Neural progenitor cell (in vitro differentiated cells): ENCODE measurements around the gene INO80E. TPM values are rescaled to one million over a fixed set of nuclear protein-coding genes. Genes with fewer than 3 reads are reported as not detected.

Source experiments
- DNase-seq: peaks from one replicate; pipeline ENCODE4 v3.0.0-alpha.2; 2016; ENCODE audit warnings: low spot score
- H2AFZ ChIP-seq: fragments of 200-600 bp; sonication (generic); replicated peaks from 2 replicates; pipeline ENCODE4 v1.6.1; 2016; ENCODE audit warnings: antibody characterized with exemption
- H3F3A ChIP-seq: fragments of 200-600 bp; sonication (generic); 2 replicates; pipeline ENCODE4 v1.6.1; 2016; ENCODE audit warnings: antibody characterized with exemption, low read depth
- H3K27ac ChIP-seq: fragments of 200-600 bp; sonication (generic); 2 replicates; pipeline ENCODE4 v1.5.1; 2016; ENCODE audit warnings: mild to moderate bottlenecking
- H3K27me3 ChIP-seq: fragments of 200-600 bp; sonication (generic); 2 replicates; pipeline ENCODE4 v1.6.1; 2016; ENCODE audit warnings: mild to moderate bottlenecking, moderate library complexity
- H3K36me3 ChIP-seq: fragments of 200-600 bp; sonication (generic); 2 replicates; pipeline ENCODE4 v1.5.1; 2016
- H3K4me1 ChIP-seq: fragments of 200-600 bp; sonication (generic); 2 replicates; pipeline ENCODE4 v1.6.1; 2016; ENCODE audit warnings: mixed run types
- H3K4me2 ChIP-seq: fragments of 200-600 bp; sonication (generic); 2 replicates; pipeline ENCODE4 v1.6.1; 2016
- H3K4me3 ChIP-seq: fragments of 200-600 bp; sonication (generic); 2 replicates; pipeline ENCODE4 v1.5.1; 2016
- H3K79me2 ChIP-seq: fragments of 200-600 bp; sonication (generic); 2 replicates; pipeline ENCODE4 v1.6.1; 2016; ENCODE audit warnings: low read depth
- H3K9ac ChIP-seq: fragments of 200-600 bp; sonication (generic); 2 replicates; pipeline ENCODE4 v1.6.1; 2016
- H3K9me3 ChIP-seq: fragments of 200-600 bp; sonication (generic); 2 replicates; pipeline ENCODE4 v1.5.1; 2016; ENCODE audit warnings: low read depth
- H4K20me1 ChIP-seq: fragments of 200-600 bp; sonication (generic); 2 replicates; pipeline ENCODE4 v1.6.1; 2016; ENCODE audit warnings: low read depth
- H3K27ac Mint-ChIP-seq: 3 replicates; pipeline ENCODE4 v1.8.0; 2021; ENCODE audit warnings: mixed read lengths
- H3K27me3 Mint-ChIP-seq: 2 replicates; pipeline ENCODE4 v1.8.0; 2022; ENCODE audit warnings: low read depth, mild to moderate bottlenecking, inconsistent platforms, moderate library complexity, mixed read lengths; ENCODE audit not compliant: insufficient read depth
- H3K36me3 Mint-ChIP-seq: 3 replicates; pipeline ENCODE4 v1.8.0; 2021; ENCODE audit warnings: mixed read lengths
- H3K4me1 Mint-ChIP-seq: 3 replicates; pipeline ENCODE4 v1.8.0; 2021; ENCODE audit warnings: mixed read lengths
- H3K4me3 Mint-ChIP-seq: 3 replicates; pipeline ENCODE4 v1.8.0; 2021; ENCODE audit warnings: mild to moderate bottlenecking, moderate library complexity, mixed read lengths
- H3K9me3 Mint-ChIP-seq: 3 replicates; pipeline ENCODE4 v1.8.0; 2020; ENCODE audit warnings: mixed read lengths
- EZH2 ChIP-seq: fragments of 200-600 bp; sonication (generic); IDR thresholded peaks from 2 replicates; pipeline ENCODE4 v1.6.1; 2017; ENCODE audit warnings: antibody characterized with exemption, mild to moderate bottlenecking, moderate library complexity
- EZH2phosphoT487 ChIP-seq: fragments of 200-600 bp; sonication (generic); IDR thresholded peaks from 2 replicates; pipeline ENCODE4 v1.6.1; 2017; ENCODE audit warnings: antibody characterized with exemption
- total RNA-seq: library from RNA; depleted of rRNA; stranded (reverse); fragments of >200 nt; gene quantifications from 2 replicates; pipeline ENCODE4 v1.2.3, GENCODE V29; 2015; ENCODE audit warnings: low replicate concordance
- TF ChIP-seq, protein P1 (sequence below): fragments of 200-600 bp; sonication (generic); IDR thresholded peaks from 2 replicates; pipeline ENCODE4 v1.5.1; 2017; ENCODE audit warnings: antibody characterized with exemption, mild to moderate bottlenecking

INO80E gene
- total RNA-seq, 1 donor from 2014 or later = 129 TPM

DNA sequence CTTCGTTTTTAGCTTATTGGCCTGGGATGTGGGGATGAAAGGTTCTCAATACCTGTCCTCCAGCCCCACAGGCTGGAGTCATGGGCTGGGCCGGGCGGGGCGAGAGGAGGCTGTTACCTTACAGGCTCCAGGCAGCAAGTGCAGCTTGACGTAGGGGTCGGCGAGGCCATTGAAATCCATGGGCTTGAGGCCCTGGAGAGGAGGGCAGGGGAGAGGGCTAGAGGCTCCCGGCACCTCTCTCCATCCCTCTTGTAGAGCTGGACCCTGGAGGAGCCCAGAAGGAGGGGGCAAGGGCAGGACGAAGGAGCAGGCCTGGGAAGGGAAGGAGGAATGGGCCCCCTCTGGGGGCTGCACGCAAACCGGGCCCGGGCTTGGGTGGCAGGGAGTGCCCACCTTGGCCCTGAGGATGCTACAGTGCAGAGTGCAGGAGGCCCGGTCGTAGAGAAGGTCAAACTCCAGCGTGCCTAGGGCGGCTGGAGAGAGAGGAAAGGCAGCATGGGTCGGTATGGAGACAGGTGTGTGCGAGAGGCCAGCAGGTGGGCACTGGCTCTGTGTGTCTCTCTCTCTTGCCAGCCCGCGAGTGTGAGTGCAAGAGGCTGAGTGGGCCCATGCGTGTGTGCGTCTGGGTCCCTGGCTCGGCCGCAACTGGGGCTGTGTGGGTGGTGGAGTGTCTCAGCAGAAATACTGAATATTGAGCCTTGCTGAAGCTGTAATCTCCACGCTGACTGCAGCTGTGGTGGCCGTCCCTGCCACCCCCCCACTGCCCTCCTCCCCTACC is 13.2 kb downstream of the INO80E start:
- DNase-seq = no peak
- Histone ChIP-seq H3K27me3 (peaks cover 41% of the 10 kb centered on the region), H3K4me1 (peaks cover 16% of the 10 kb centered on the region), H3K9me3 (no peaks in the 10 kb centered on the region), H3F3A (peaks cover 15% of the 10 kb centered on the region), H3K27ac (no peak overlapping the region), H3K4me2 (no peak overlapping the region), H3K4me3 (no peak overlapping the region), H4K20me1 (no peaks in the 10 kb centered on the region), H3K36me3 (no peaks in the 10 kb centered on the region), H2AFZ (no peak overlapping the region), H3K9ac (no peak overlapping the region), H3K79me2 (no peaks in the 10 kb centered on the region)
- H3K27me3 Mint-ChIP-seq = peaks cover 9% of the 10 kb centered on the region
- H3K36me3 Mint-ChIP-seq = peaks cover 3% of the 10 kb centered on the region
- peak overlapping the region; percentile 55 for H3K4me3 Mint-ChIP-seq
- H3K4me1 Mint-ChIP-seq = peaks cover 15% of the 10 kb centered on the region
- peaks cover 2% of the 10 kb centered on the region for H3K9me3 Mint-ChIP-seq
- TF ChIP-seq, protein P1, sequence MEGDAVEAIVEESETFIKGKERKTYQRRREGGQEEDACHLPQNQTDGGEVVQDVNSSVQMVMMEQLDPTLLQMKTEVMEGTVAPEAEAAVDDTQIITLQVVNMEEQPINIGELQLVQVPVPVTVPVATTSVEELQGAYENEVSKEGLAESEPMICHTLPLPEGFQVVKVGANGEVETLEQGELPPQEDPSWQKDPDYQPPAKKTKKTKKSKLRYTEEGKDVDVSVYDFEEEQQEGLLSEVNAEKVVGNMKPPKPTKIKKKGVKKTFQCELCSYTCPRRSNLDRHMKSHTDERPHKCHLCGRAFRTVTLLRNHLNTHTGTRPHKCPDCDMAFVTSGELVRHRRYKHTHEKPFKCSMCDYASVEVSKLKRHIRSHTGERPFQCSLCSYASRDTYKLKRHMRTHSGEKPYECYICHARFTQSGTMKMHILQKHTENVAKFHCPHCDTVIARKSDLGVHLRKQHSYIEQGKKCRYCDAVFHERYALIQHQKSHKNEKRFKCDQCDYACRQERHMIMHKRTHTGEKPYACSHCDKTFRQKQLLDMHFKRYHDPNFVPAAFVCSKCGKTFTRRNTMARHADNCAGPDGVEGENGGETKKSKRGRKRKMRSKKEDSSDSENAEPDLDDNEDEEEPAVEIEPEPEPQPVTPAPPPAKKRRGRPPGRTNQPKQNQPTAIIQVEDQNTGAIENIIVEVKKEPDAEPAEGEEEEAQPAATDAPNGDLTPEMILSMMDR = no peak
- TF ChIP-seq EZH2phosphoT487 (no peak), EZH2 (no peak)
- H3K27ac Mint-ChIP-seq = peak overlapping the region; percentile 78

DNA sequence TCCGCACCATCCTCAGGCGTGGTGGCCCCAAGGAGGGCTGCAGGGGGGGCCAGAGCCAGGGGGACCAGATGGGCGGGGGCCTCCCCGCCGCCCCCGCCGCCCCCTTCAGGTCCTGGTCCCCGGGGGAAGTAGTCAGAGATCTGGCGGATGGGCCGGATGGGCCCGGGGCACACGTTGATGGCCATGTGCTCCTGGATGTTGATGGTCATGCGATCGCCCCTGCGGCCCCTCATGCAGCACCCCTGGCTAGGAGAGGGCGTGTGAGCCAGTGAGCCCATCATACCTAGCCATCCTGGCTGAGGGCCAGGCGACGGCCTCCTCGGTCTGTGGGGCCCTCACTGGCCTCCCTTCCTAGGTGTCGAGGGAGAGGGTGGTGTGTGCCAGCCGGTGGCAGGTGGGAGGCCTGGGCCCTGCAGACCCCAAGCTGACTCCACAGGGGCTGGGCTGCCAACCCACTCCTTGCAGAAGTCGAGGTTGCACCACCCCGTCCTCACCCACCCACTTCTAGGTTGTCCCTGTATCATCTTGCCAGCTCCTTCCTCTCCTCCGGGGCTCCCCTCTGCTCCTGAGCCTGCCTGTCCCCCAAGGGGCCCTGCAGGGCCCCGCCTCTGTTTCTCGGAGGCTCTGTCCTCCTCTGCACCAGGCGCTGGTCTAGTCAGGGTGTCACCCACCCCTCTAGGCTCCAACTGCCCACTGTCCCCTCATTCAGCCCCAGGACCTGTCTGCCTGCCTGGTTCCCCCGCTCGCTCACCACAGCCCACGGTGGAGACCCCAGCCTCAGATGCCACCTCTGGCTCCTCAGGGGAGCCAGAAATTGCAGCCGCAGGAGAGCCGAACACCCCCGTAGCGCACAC is 14.2 kb downstream of the INO80E start:
- no peaks in the 10 kb centered on the region for H4K20me1 ChIP-seq
- H3K27me3 Mint-ChIP-seq = peaks cover 9% of the 10 kb centered on the region
- no peak overlapping the region for H3K9ac ChIP-seq
- peaks cover 15% of the 10 kb centered on the region for H3F3A ChIP-seq
- H3K27ac ChIP-seq = no peak overlapping the region
- no peaks in the 10 kb centered on the region for H3K36me3 ChIP-seq
- no peak for DNase-seq
- TF ChIP-seq, protein P1 = no peak
- TF ChIP-seq EZH2phosphoT487 (no peak), EZH2 (no peak)
- peaks cover 3% of the 10 kb centered on the region for H3K36me3 Mint-ChIP-seq
- peak overlapping the region; percentile 88 for H3K4me2 ChIP-seq
- H3K4me1 Mint-ChIP-seq = peaks cover 15% of the 10 kb centered on the region
- peak overlapping the region; percentile 87 for H3K4me3 Mint-ChIP-seq
- H3K27me3 ChIP-seq = peaks cover 41% of the 10 kb centered on the region
- peaks cover 2% of the 10 kb centered on the region for H3K9me3 Mint-ChIP-seq
- peak overlapping the region; percentile 61 for H3K4me3 ChIP-seq
- no peaks in the 10 kb centered on the region for H3K9me3 ChIP-seq
- peak overlapping the region; percentile 48 for H2AFZ ChIP-seq
- no peaks in the 10 kb centered on the region for H3K79me2 ChIP-seq
- peaks cover 16% of the 10 kb centered on the region for H3K4me1 ChIP-seq
- no peak overlapping the region for H3K27ac Mint-ChIP-seq

DNA sequence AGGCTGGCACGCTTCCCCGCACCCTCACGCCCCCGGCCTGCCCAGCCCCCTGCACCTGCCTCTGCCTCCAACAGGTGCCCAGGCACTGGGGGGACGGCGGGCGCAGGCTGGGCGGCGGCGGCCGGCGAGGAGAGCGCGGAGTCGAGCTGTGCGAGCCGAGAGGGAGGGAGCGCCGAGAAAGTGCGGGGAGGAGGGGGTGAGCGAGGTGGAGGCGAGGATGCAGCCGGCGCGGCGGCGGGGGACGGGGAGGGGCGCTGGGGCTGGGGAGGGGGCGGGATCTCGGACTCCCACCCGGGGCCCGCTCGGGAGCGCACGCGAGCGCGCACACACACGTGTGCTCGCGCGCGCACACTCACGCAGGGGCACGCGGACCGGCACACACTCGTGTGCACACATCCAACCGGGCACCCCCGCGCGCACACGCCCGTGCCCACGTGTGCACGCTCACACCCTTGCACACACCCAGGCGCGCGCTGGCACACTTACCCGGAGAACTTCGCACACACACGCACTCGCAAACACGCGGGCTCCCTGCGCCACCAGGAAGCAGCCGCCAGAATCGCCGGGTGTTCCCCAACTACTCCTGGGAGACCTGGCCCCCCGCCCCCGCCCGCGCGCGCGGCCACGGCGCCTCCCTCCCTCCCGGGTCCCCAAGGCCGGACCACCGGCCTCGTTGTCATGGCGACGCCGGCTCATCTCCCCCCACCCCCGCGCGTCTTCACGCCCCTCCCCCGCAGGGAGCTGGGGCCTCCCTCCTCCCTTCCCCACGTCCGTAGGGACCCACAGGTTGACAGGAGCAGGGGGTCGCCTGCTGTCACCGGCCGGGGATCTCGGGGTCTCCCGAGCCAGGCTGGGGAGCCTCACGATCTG is 15.0 kb downstream of the INO80E start, which contains the start of gene DOC2A:
DOC2A (minus strand) TSS at position 184 of the 870 bp plus-strand sequence. CDS start 805 bp downstream, outside the sequence.
- Histone ChIP-seq H3K4me2 (peak within 1 kb of the TSS; percentile 88), H3F3A (peaks cover 15% of the 10 kb centered on the region), H3K27me3 (peaks cover 41% of the 10 kb centered on the region), H3K4me3 (peak within 1 kb of the TSS; percentile 61), H3K4me1 (peaks cover 16% of the 10 kb centered on the region), H3K9me3 (no peaks in the 10 kb centered on the region), H4K20me1 (no peaks in the 10 kb centered on the region), H3K9ac (no peak within 1 kb of the TSS), H2AFZ (peak within 1 kb of the TSS; percentile 48), H3K36me3 (no peaks in the 10 kb centered on the region), H3K79me2 (no peaks in the 10 kb centered on the region), H3K27ac (no peak within 1 kb of the TSS)
- peak within 1 kb of the TSS; percentile 88 for H3K4me3 Mint-ChIP-seq
- H3K9me3 Mint-ChIP-seq = peaks cover 2% of the 10 kb centered on the region
- H3K36me3 Mint-ChIP-seq = peaks cover 3% of the 10 kb centered on the region
- peak; percentile 78 for DNase-seq
- H3K27ac Mint-ChIP-seq = no peak within 1 kb of the TSS
- TF ChIP-seq EZH2 = peak; percentile 33
- no peak for TF ChIP-seq EZH2phosphoT487
- H3K27me3 Mint-ChIP-seq = peaks cover 9% of the 10 kb centered on the region
- H3K4me1 Mint-ChIP-seq = peaks cover 15% of the 10 kb centered on the region
